Measurements from ENCODE around the gene DIAPH3.

The DIAPH3 gene

DNA sequence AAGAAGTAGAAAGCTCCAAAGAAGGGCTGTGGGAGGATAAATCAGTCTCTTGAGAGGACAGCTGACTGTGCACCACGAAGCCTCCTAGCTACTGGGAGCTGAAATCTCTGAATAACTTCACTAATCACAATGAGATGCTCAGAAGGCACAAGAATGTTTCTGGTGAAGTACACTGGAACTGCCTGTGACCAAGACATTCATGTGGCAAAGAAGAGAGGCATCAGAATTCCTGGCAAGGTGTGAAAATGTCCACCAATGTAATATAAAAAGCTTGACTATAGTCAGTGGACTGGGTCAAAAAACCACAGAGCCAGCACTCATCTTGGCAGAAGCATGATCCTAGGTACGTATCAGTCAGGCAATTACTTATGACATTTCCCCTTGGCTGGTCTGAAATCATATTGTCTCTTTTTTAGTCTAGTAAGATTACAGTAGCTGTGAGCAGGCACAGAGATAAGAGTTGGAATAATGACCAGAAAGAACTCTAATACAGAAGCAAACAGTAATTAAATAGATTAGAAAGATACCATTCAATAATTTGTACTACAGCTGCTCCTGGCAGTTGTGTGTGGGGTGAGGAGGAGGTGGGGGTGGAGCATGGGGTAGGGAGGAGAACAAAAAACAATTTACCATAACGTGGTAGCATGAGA, 434.7 kb downstream of the DIAPH3 start:
- no peak for DNase-seq (ENCODE audit: low read depth in 2 of 2)

DNA sequence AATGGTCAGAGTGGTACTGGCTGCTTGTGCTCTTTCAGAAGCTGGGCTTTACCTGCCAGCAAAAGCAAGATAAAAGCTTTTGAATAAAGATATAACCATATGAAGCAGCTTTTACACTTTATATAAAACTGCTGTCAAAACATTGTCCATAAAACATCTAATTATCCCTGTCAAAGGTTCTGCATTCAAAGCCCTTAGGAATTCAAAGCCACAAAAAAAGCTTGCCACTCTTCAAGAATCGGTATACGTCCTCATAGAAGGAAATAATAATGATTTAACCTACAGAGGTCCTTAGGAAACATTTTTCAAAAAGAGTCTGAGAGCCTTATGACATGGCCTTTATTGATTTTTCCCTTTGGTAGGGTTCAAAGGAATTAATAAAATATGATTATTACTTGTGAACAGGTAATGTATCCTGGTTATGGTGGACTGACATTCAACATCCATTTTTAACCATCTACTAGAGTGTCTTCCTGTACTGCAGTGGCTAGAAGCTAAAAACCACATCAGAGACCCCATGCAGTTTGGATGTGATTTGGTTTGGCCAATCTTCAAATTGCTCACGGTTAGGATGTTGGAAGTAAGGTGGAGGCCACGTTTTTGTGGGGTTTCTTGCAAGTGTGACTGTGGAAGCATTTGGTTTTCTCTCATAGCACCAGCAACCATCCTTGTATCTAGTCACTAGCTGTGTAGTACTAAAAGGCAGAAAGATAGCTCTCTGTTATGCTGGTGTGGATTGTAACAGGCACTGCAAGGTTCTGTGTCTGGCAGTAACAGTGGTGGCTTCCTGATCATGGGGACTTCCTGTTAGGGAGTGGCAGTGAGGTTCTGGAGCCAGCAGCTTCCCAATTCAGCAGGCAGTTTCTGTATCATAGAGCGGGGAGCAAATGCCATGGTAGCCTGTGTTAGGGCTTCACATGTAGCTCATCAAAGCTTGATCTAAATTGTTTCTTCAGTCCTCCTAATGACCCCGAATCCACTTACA, 441.5 kb downstream of the DIAPH3 start:
- no peak for DNase-seq (ENCODE audit: low read depth in 2 of 2)

DNA sequence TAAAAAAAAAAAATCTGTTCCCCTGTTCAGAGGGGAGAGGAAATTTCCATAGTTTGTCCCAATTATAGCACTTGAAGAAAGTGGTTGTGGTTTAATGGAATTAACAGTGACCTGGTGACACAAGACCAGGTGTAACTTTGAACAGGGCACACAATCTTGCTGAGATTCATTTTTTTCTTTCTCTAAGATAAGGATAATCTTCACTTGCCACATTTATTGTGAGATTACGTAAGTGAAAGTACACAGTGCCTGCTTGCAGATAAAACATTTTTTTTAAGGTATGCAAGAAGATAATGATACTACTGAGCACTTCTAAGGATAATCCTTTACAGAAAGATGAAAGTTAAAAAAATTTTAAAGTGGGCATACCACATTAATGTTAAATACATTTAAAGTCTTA, 448.1 kb downstream of the DIAPH3 start:
- no peak for DNase-seq (ENCODE audit: low read depth in 2 of 2)

DNA sequence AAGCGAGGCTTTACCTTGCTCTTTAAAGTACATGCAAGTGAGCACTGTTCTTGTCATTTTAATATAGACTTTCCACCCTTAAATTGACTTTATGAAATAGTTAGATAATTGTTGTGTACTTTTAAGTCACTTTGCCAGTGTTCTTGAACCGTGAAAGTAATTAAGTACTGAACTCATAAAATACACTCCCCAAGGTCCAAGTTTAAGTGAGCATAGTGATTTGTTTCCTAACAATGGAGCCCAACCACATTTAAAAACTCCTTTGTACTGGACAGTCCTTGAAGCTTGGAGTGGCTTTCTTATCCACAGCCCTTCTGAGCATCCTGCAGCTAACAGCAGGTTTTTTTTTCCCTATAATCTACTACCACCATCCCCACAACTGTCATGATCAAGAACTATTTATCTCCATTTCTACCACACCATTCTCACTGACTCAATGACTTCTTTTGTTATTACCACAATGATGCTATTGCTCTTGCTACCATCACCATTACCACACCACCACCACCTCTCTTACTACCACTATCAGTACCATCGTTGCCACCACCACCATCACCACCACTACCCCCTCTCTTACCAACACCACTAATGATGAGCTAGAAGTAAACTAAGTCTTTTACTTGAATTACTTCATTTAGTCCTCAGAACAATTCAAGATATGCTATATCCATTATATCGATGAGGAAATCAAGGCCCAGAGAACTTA, 452.6 kb downstream of the DIAPH3 start:
- DNase-seq (ENCODE audit: low read depth in 2 of 2): no peak

DNA sequence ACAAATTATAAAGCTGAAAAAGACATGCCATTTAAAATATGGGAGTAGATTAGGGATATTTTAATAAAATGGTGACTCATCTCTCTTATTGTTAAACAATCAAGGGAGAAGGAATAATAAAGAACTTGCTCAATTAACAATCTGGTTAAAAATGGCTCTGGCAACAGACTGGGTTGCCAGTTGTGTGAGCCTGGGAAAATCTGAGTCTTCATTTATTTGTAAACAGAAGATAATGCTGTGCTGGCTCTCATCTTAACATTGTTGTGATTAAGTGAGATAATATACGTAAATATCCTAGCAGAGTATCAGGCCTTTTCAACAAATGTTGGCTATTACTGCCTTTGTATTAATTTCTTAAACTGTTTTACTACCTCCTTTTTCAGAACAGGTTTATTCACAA, 453.3 kb downstream of the DIAPH3 start:
- DNase-seq (ENCODE audit: low read depth in 2 of 2): no peak

DNA sequence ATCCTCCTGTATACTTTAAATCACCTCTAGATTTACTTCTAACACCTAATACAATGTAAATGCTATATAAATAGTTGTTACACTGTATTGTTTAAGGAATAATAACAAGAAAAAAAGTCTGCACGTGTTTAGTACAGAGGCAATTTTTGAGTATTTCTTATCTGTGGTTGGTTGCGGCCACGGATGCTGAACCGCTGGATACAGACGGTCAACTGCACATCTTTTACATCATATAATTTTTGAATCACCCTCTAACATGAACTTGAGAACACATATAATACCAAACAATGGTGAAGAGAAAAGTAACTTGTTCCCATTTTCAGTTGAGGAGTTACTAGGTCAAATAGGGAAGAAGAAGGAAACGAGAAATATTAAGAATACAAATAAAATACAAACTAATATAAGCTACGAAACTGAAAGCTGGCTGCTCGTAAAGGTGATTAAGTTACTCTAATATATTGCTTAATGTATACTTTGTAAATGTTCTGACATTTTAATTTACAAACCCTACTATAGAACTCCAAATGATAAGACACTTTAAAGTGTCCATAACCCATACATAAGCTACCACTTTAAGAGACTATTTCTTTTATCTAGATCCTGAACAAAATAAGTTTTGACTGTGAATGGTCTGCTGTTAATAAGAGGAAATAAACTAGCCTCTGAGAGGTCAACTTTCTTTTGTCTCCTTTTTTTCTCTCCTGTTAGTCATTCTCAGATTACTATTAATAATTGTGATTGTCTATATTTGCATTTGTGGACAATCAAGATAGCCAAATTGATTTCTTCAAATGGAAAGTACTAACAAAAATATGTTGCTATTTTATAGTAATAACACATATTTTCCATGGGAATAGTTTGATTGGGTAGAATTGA, 457.4 kb downstream of the DIAPH3 start:
- no peak for DNase-seq (ENCODE audit: low read depth in 2 of 2)

DNA sequence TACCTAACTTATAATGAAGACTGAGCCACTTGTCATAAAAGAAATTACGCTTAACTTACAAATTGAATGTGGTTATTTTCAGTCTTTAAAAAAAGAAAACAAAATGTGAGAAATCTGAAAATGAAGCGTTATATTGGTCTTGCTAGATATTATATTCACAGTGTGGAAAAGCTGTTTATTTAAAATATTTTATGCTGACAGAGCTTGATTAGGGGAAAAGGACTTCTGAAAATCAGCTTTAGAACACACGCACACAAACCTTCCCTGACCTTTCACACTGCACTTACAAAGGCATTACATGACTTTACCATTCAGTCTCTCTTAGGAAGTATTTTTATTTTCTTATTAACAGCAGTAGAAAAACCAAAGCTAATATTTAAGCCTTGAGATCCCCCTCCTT, 461.5 kb downstream of the DIAPH3 start:
- no peak for DNase-seq (ENCODE audit: low read depth in 2 of 2)

DNA sequence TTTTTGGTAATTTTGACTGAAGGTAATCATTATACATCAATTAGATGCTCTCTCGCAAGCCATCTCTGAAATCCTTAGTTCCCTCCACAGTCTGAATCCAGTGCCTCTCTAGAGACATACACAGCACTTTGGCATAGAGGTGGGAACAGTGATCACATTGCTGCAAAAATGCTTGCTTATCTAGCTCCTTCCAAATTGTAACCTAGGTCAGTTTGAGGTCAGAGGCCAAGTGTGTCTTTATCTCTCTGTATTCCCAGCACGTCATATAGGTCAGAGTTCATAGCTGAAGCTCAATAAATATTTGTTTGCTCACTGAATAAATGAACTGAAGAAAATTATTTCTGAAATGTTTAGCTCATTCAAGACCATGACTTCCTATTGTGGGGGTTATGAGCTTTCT, 462.5 kb downstream of the DIAPH3 start:
- DNase-seq (ENCODE audit: low read depth in 2 of 2): no peak

DNA sequence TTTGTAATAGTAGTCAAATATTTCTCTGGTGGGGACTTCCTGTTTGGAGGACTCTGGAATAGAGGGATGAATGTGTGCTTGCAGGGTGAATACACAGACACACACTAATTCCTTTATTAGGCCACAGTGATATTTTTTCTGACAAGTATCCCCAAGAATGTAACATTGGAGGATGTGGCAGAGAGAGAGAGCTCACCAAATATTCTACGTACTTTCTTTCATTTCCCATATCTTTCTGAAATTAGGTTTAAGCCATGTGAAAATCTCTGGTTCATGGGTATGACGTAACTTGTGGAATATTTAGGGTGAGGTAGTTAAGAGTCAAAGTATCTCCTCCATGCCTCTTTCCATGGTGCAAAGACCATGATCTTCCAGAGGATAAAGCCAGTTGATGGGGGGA, 463.4 kb downstream of the DIAPH3 start:
- no peak for DNase-seq (ENCODE audit: low read depth in 2 of 2)

DNA sequence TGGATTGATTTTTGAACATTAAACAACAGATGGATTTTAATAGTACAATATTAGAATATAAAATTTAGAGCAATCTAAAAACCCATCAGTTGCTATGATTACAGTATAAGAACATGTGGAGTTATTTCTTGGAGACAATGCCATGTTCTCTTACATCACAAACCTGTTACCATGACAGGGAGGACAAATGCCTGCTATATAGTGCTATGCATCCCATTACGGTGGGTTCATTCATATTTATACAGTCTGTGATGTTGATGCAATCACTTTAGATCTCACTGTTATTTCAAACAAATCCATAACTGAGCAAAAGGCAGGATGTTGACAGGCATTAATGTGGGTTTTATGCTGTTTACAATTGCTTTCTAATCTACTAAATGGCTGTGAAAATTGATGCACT, 467.5 kb downstream of the DIAPH3 start:
- DNase-seq (ENCODE audit: low read depth in 2 of 2): no peak

DNA sequence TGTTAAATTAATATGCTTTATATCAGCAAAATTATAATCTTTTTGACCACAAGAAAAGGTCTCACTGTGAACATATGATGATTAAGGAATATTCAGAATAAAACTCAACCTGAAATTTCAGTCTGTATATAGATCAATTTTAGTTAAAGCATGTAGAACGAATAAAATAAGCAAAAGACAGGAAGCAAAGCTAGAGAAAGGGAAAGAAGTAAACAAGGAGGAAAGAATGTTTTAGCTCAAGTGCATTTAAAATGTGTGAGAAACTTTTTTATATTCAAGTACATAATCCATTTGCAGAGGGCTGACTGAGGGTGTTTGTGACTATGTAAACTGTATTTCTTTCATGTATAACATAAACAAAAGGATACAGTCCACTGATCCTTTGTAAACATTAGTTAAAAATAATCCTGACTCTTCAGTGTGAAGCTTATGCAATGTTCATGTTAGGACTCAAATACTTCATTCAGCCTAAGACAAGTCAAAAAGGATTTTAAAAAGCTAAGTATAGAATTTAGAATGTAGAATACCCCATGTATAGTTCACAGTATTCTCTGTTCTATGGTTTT, 472.1 kb downstream of the DIAPH3 start:
- no peak for DNase-seq (ENCODE audit: low read depth in 2 of 2)

DNA sequence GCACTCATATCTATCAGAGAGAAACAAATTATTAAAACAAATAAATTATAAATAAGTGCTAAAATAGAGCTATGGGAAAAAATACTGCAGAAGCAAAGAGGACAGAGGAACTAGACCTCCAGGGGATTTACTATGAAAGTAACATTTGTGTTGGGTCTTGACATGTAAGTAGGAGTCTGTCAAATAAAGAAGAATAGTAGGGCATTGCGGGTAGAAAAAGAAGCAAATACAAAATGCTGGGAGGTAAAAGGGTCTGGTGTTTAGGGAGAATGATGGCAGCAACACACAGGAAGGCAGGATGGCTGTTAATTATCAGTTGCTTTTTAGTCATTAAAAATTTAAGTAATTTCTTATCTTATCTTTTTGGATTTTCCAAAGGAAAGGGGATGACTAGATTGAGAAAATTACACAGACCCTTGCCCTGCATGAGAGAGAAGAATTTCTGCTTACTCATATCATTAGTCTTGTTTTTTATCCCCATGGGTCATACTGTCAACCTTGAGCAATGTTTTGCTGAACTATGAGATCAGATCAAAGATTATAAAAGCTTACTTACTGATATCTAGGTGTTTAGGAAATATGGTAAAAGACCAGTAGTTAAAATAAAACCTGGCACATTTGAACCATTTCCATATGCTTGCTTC, 472.7 kb downstream of the DIAPH3 start:
- DNase-seq (ENCODE audit: low read depth in 2 of 2): no peak

DNA sequence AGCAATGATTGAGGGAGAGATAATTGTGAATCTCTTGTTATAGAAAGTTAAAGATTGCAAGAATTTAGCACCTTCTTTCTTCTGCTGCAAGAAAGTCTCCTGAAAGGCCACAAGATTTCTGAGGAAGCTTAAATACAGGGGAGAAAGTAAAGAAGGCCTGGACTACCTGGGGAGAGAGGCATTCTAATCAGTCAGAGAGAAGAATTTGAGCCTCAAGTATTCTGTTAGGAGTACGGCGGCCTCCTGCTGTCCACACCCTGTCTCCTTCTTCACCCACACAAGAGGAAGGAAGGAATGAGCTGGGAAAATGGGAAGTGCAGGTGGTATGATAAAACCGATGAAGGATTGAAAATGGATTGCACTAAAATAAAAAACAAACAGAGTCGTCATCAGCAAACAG, 474.7 kb downstream of the DIAPH3 start:
- no peak for DNase-seq (ENCODE audit: low read depth in 2 of 2)

DNA sequence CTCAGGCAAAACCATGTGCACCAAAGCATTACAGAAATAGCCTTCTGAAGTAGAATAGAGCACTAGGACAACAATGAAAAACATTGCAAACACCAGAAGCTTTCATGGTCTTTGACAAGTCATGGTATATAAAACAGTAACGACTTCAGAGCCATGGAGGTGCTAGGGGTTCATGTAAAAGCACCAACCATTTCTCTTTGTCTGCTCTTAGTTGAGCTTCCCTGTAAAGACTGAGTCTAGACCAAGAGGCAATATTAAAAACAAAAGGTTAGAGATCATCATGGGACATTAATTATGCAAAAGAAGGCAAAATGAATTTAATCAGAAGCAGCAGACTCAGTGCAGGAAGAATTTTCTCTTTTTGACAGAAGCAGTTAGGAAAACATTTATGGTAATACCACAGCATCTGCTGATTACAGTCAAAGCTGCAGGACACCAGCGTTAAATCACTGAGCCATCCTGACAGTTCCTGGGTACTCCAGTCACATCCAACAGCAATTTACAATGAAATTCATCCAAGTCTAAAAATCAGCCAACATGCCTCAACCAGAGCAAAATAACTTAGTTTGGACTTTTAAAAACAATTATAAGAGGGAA, 476.8 kb downstream of the DIAPH3 start:
- no peak for DNase-seq (ENCODE audit: low read depth in 2 of 2)

DNA sequence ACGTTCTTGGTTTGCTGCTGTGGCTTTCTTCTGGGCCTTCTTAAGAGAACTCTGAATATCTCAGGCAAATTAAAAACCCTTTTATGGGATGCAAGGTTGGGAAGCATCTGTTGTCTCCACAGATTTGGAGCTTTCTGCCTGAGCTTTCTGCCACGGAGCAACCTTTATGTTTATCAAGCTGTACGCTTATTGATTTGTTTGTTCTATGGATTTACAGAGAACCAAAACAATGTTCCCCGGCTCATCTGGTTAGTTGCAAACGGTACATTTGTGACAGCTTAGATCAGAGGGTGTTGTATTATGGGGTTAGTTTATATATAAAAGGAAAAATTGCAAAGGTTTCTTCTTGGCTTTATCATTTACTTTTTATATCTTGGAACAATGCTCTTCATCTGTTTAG, 479.6 kb downstream of the DIAPH3 start:
- DNase-seq (ENCODE audit: low read depth in 2 of 2): no peak

DNA sequence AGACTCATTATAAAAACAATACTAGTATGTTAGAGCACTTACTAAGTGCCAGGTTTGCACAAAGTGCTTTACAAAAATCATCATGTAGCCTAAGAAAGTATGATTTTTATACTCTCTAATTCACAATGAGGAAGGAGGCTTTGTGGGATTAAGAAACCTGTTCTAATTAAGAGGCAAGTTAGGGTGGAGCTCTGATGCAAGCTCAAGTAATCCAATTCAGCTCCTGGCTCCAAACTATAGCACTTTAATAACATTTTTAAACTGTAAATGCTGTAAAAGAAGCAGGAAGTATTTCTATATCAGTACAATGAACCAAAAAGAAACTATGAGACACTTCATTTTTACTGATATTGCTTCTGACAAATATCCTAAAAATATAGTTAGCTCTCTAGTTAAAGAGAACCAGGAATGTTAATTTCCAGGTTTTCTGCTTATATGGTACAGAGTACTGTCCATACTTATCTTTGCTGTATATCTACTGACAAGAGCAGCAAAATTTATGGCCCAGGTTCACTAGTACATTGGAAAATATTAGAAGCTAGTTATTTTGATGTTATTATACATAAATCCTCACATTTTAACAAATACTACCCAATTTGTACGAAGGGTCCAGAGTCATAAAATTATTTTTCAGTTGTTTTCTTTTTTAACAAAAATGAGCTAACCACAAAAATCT, 482.0 kb downstream of the DIAPH3 start:
- DNase-seq (ENCODE audit: low read depth in 2 of 2): no peak

DNA sequence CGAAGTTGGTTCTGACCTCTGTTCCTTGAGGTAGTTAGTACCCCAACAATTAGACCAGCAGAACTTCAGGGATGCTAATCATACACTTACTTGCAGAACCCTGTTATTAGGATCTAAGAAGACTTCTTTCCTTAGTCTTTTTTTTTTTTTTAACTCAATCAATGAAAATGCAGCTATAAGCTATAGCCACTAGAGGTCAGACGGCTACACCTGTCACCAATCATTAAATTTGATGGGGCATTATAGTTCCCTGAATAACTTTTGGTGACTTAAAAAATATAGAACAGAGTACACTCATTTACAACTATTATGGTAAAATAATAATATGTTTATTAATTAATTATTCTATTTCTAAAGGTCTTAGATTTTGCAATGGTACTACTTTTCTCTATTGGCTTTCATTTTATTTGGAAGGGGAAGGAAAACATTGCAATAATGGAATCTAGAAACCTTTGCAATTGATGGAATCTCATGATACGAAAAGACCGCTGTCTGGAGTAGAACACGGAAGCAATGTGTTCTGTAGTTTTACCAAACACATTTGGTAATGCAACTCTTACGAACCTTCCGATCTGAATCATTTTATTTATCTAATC, 483.2 kb downstream of the DIAPH3 start:
- DNase-seq (ENCODE audit: low read depth in 2 of 2): no peak

DNA sequence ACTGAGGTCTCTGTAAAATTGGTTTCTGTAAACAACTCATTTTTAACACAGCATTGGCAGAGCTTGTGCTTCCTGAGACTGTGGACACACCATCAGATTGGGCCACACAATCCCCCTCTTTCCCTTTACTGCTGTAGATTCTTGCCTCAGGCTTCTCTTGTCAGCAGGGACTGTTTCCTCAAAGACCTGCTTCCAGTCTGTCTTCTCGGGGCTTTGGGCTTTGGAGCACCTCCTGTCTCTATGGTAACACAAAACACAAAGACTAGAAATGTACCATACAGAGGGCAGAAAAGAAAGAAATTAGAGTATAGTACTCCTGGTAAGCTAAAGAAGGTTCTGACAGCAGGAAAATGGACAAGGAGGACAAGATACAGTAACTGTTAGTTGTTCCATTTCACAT, 484.5 kb downstream of the DIAPH3 start:
- no peak for DNase-seq (ENCODE audit: low read depth in 2 of 2)

Data from stimulated activated CD8-positive, alpha-beta memory T cell treated with anti-CD3 and anti-CD28 coated beads, Interleukin-15, amount 100 ng/mL, for 4 hours (primary cell).